ENCODE data around the gene CAMK2A.

CAMK2A gene

DNA sequence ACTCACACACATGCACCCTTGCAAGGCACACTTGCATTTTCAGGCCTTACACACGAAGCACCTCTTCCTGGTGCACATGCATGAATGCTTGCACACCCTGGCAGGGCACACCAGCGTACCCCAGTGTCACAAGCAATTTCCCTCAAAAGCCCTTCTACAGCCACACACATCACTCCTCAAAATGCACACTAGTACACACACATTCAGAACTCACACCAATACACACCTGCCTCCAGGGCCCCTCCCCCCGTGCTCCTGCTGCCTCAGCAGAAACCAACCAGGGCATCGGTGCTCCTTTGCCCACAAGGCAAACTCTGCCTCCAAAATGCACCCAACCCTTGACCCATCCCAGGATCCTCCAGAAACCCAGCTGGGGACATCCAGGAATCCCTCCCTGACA lies 1.2 kb downstream of the CAMK2A start:
- Histone ChIP-seq H3K79me2 (no peaks in the 10 kb centered on the region), H3K27ac (no peak overlapping the region), H3K4me2 (ENCODE audit: low read length) (no peak overlapping the region), H3K4me1 (no peaks in the 10 kb centered on the region), H3K36me3 (ENCODE audit: control insufficient read depth, insufficient read depth, low read length) (no peaks in the 10 kb centered on the region), H3K27me3 (ENCODE audit: control insufficient read depth, insufficient read depth, low read length) (no peaks in the 10 kb centered on the region), H3K4me3 (ENCODE audit: low read depth, low read length) (no peak overlapping the region), H3K9me3 (ENCODE audit: control insufficient read depth, low read length) (no peaks in the 10 kb centered on the region), H2AFZ (no peak overlapping the region), H3K9ac (no peak overlapping the region)
- TF ChIP-seq, protein P1, sequence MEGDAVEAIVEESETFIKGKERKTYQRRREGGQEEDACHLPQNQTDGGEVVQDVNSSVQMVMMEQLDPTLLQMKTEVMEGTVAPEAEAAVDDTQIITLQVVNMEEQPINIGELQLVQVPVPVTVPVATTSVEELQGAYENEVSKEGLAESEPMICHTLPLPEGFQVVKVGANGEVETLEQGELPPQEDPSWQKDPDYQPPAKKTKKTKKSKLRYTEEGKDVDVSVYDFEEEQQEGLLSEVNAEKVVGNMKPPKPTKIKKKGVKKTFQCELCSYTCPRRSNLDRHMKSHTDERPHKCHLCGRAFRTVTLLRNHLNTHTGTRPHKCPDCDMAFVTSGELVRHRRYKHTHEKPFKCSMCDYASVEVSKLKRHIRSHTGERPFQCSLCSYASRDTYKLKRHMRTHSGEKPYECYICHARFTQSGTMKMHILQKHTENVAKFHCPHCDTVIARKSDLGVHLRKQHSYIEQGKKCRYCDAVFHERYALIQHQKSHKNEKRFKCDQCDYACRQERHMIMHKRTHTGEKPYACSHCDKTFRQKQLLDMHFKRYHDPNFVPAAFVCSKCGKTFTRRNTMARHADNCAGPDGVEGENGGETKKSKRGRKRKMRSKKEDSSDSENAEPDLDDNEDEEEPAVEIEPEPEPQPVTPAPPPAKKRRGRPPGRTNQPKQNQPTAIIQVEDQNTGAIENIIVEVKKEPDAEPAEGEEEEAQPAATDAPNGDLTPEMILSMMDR (IDR thresholded peaks at IDR 0.05): no peak

GRCh38 chr5:150286820-150287219 lies 2.8 kb downstream of the CAMK2A start:
- Histone ChIP-seq H3K27ac (no peak overlapping the region), H3K4me2 (ENCODE audit: low read length) (no peak overlapping the region), H3K36me3 (ENCODE audit: control insufficient read depth, insufficient read depth, low read length) (no peaks in the 10 kb centered on the region), H3K79me2 (no peaks in the 10 kb centered on the region), H2AFZ (no peak overlapping the region), H3K27me3 (ENCODE audit: control insufficient read depth, insufficient read depth, low read length) (no peaks in the 10 kb centered on the region), H3K4me1 (no peaks in the 10 kb centered on the region), H3K4me3 (ENCODE audit: low read depth, low read length) (no peak overlapping the region), H3K9ac (no peak overlapping the region), H3K9me3 (ENCODE audit: control insufficient read depth, low read length) (no peaks in the 10 kb centered on the region)
- TF ChIP-seq, protein P1 (IDR thresholded peaks at IDR 0.05): peak; percentile 47

- H3K9ac ChIP-seq: no peak overlapping the region
Measured at GRCh38 chr5:150285114-150285513, 4.5 kb downstream of the CAMK2A start.

DNA sequence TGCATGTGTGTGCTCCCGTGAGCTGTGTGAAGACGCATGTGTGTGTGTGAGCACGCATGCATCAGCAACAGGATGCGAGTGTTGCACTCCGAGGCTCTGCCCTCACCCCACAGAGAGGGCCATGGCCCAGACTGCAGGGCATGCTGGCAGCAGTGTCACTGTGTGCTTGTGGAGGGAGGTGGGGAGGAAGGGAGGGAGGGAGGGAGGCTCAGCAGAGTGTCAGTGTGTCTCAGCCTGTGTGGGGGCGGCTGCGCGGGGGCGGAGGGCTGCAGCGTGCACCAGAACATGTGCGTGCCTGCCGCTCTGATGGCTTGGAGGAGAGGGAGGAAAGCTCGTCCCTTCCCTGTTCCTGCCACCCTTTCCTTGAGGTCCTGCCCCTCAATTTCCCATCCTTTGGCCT lies 5.3 kb downstream of the CAMK2A start:
- H3K27ac ChIP-seq: no peak overlapping the region
- no peak overlapping the region for H3K4me2 ChIP-seq (ENCODE audit: low read length)
- no peaks in the 10 kb centered on the region for H3K36me3 ChIP-seq (ENCODE audit: control insufficient read depth, insufficient read depth, low read length)
- no peaks in the 10 kb centered on the region for H3K9me3 ChIP-seq (ENCODE audit: control insufficient read depth, low read length)
- TF ChIP-seq, protein P1 (IDR thresholded peaks at IDR 0.05): no peak
- no peak overlapping the region for H3K9ac ChIP-seq
- no peak overlapping the region for H3K4me3 ChIP-seq (ENCODE audit: low read depth, low read length)
- no peak overlapping the region for H2AFZ ChIP-seq
- H3K79me2 ChIP-seq: no peaks in the 10 kb centered on the region
- no peaks in the 10 kb centered on the region for H3K4me1 ChIP-seq
- no peaks in the 10 kb centered on the region for H3K27me3 ChIP-seq (ENCODE audit: control insufficient read depth, insufficient read depth, low read length)

More at GRCh38 chr5:150285114-150285513, 4.5 kb downstream of the CAMK2A start:
- Histone ChIP-seq H3K4me2 (ENCODE audit: low read length) (no peak overlapping the region), H3K4me3 (ENCODE audit: low read depth, low read length) (no peak overlapping the region), H3K4me1 (no peaks in the 10 kb centered on the region), H3K27me3 (ENCODE audit: control insufficient read depth, insufficient read depth, low read length) (no peaks in the 10 kb centered on the region), H3K36me3 (ENCODE audit: control insufficient read depth, insufficient read depth, low read length) (no peaks in the 10 kb centered on the region), H3K9me3 (ENCODE audit: control insufficient read depth, low read length) (no peaks in the 10 kb centered on the region), H3K79me2 (no peaks in the 10 kb centered on the region), H3K27ac (no peak overlapping the region), H2AFZ (no peak overlapping the region)
- TF ChIP-seq, protein P1 (IDR thresholded peaks at IDR 0.05): no peak

- Histone ChIP-seq H3K27me3 (ENCODE audit: control insufficient read depth, insufficient read depth, low read length) (no peaks in the 10 kb centered on the region), H2AFZ (no peak overlapping the region), H3K36me3 (ENCODE audit: control insufficient read depth, insufficient read depth, low read length) (no peaks in the 10 kb centered on the region), H3K27ac (no peak overlapping the region), H3K4me1 (no peaks in the 10 kb centered on the region), H3K4me3 (ENCODE audit: low read depth, low read length) (no peak overlapping the region), H3K79me2 (no peaks in the 10 kb centered on the region), H3K9ac (no peak overlapping the region), H3K9me3 (ENCODE audit: control insufficient read depth, low read length) (no peaks in the 10 kb centered on the region), H3K4me2 (ENCODE audit: low read length) (no peak overlapping the region)
- TF ChIP-seq, protein P1 (IDR thresholded peaks at IDR 0.05): no peak
Measured at GRCh38 chr5:150283904-150284303, 5.7 kb downstream of the CAMK2A start.

Data from parathyroid adenoma (tissue), 2 donors.